Uterus (tissue), 2 donors: ENCODE measurements around the gene SHC2.

Experiments used
- POLR2A ChIP-seq, 2 donors: fragments of 450-650 bp; IDR thresholded peaks; one replicate each; pipeline ENCODE4 v1.6.1; 2016; ENCODE audit warnings: antibody characterized with exemption in 2 of 2, mild to moderate bottlenecking in 1 of 2, moderate library complexity in 1 of 2
- TF ChIP-seq, protein P1 (sequence below), 4 experiments: fragments of 200-600 bp in 2 of 4; fragments of 450-650 bp in 2 of 4; sonication (generic) in 2 of 4; IDR thresholded peaks; one replicate each; pipeline ENCODE4 v1.5.1; 2016 to 2019; ENCODE audit warnings: antibody characterized with exemption in 4 of 4, mild to moderate bottlenecking in 2 of 4, moderate library complexity in 1 of 4

- no peak for TF ChIP-seq POLR2A (IDR thresholded peaks at IDR 0.05)
- TF ChIP-seq, protein P1, sequence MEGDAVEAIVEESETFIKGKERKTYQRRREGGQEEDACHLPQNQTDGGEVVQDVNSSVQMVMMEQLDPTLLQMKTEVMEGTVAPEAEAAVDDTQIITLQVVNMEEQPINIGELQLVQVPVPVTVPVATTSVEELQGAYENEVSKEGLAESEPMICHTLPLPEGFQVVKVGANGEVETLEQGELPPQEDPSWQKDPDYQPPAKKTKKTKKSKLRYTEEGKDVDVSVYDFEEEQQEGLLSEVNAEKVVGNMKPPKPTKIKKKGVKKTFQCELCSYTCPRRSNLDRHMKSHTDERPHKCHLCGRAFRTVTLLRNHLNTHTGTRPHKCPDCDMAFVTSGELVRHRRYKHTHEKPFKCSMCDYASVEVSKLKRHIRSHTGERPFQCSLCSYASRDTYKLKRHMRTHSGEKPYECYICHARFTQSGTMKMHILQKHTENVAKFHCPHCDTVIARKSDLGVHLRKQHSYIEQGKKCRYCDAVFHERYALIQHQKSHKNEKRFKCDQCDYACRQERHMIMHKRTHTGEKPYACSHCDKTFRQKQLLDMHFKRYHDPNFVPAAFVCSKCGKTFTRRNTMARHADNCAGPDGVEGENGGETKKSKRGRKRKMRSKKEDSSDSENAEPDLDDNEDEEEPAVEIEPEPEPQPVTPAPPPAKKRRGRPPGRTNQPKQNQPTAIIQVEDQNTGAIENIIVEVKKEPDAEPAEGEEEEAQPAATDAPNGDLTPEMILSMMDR (IDR thresholded peaks at IDR 0.05): no peak
Observed at GRCh38 chr19:388691-389090, 72.1 kb downstream of the SHC2 start.
